Measurements from ENCODE around the gene PDE6A. TPM values are rescaled to one million over a fixed set of nuclear protein-coding genes. Genes with fewer than 3 reads are reported as not detected.

The PDE6A gene
- total and polyA plus RNA-seq, 2 of the 8 experiments (the other 6 are each of a cell fraction or from before 2014, with no cell fraction given): not detected

DNA sequence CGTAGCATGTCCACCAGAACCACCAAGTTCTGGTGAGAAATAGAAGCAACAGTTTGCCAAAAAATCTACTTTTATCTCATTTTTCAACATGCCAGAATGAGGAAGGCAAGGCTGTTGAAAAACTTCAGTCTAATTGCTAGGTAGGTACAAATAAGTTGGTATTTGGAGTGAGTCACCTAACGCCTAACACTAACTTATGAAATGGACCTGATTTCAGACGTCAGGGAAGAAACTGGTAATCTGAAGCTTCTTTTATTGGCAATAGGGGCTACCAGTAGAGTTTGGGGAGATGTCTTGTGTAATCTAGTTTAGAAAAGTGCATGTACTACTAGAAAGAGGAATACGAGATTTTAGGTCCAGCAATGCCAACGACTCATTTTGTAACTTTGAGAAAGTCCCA lies 4.4 kb upstream of the PDE6A start (continued):
- TF ChIP-seq, protein P1, sequence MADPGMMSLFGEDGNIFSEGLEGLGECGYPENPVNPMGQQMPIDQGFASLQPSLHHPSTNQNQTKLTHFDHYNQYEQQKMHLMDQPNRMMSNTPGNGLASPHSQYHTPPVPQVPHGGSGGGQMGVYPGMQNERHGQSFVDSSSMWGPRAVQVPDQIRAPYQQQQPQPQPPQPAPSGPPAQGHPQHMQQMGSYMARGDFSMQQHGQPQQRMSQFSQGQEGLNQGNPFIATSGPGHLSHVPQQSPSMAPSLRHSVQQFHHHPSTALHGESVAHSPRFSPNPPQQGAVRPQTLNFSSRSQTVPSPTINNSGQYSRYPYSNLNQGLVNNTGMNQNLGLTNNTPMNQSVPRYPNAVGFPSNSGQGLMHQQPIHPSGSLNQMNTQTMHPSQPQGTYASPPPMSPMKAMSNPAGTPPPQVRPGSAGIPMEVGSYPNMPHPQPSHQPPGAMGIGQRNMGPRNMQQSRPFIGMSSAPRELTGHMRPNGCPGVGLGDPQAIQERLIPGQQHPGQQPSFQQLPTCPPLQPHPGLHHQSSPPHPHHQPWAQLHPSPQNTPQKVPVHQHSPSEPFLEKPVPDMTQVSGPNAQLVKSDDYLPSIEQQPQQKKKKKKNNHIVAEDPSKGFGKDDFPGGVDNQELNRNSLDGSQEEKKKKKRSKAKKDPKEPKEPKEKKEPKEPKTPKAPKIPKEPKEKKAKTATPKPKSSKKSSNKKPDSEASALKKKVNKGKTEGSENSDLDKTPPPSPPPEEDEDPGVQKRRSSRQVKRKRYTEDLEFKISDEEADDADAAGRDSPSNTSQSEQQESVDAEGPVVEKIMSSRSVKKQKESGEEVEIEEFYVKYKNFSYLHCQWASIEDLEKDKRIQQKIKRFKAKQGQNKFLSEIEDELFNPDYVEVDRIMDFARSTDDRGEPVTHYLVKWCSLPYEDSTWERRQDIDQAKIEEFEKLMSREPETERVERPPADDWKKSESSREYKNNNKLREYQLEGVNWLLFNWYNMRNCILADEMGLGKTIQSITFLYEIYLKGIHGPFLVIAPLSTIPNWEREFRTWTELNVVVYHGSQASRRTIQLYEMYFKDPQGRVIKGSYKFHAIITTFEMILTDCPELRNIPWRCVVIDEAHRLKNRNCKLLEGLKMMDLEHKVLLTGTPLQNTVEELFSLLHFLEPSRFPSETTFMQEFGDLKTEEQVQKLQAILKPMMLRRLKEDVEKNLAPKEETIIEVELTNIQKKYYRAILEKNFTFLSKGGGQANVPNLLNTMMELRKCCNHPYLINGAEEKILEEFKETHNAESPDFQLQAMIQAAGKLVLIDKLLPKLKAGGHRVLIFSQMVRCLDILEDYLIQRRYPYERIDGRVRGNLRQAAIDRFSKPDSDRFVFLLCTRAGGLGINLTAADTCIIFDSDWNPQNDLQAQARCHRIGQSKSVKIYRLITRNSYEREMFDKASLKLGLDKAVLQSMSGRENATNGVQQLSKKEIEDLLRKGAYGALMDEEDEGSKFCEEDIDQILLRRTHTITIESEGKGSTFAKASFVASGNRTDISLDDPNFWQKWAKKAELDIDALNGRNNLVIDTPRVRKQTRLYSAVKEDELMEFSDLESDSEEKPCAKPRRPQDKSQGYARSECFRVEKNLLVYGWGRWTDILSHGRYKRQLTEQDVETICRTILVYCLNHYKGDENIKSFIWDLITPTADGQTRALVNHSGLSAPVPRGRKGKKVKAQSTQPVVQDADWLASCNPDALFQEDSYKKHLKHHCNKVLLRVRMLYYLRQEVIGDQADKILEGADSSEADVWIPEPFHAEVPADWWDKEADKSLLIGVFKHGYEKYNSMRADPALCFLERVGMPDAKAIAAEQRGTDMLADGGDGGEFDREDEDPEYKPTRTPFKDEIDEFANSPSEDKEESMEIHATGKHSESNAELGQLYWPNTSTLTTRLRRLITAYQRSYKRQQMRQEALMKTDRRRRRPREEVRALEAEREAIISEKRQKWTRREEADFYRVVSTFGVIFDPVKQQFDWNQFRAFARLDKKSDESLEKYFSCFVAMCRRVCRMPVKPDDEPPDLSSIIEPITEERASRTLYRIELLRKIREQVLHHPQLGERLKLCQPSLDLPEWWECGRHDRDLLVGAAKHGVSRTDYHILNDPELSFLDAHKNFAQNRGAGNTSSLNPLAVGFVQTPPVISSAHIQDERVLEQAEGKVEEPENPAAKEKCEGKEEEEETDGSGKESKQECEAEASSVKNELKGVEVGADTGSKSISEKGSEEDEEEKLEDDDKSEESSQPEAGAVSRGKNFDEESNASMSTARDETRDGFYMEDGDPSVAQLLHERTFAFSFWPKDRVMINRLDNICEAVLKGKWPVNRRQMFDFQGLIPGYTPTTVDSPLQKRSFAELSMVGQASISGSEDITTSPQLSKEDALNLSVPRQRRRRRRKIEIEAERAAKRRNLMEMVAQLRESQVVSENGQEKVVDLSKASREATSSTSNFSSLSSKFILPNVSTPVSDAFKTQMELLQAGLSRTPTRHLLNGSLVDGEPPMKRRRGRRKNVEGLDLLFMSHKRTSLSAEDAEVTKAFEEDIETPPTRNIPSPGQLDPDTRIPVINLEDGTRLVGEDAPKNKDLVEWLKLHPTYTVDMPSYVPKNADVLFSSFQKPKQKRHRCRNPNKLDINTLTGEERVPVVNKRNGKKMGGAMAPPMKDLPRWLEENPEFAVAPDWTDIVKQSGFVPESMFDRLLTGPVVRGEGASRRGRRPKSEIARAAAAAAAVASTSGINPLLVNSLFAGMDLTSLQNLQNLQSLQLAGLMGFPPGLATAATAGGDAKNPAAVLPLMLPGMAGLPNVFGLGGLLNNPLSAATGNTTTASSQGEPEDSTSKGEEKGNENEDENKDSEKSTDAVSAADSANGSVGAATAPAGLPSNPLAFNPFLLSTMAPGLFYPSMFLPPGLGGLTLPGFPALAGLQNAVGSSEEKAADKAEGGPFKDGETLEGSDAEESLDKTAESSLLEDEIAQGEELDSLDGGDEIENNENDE (IDR thresholded peaks at IDR 0.05; ENCODE audit: insufficient replicate concordance, low read length): no peak
- no peak for TF ChIP-seq RFX5 (IDR thresholded peaks at IDR 0.05; ENCODE audit: borderline replicate concordance, low read depth, low read length)
- TF ChIP-seq BCL11A (IDR thresholded peaks at IDR 0.05; ENCODE audit: low read depth in 2 of 2, low read length in 2 of 2): no peak
- TF ChIP-seq EGR1 (IDR thresholded peaks at IDR 0.05; ENCODE audit: borderline replicate concordance, low read depth, low read length): no peak
- TF ChIP-seq CREB1 (IDR thresholded peaks at IDR 0.05): no peak
- no peak for TF ChIP-seq RAD21 (IDR thresholded peaks at IDR 0.05 in 1 of 2, conservative IDR thresholded peaks at IDR 0.05 in 1 of 2; ENCODE audit: low read depth in 2 of 2, low read length in 2 of 2)
- no peak for TF ChIP-seq SIN3A (conservative IDR thresholded peaks at IDR 0.05 in 1 of 2, IDR thresholded peaks at IDR 0.05 in 1 of 2; ENCODE audit: low read depth in 1 of 2, low read length in 2 of 2)
- TF ChIP-seq, protein P2, sequence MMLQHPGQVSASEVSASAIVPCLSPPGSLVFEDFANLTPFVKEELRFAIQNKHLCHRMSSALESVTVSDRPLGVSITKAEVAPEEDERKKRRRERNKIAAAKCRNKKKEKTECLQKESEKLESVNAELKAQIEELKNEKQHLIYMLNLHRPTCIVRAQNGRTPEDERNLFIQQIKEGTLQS (IDR thresholded peaks at IDR 0.05; ENCODE audit: insufficient read depth, low read depth, low read length): no peak
- TF ChIP-seq CBX5 (IDR thresholded peaks at IDR 0.05; ENCODE audit: low read depth, low read length): no peak
- no peak for TF ChIP-seq CBX8 (IDR thresholded peaks at IDR 0.05; ENCODE audit: borderline replicate concordance, low read depth, low read length)
